ENCODE data around the gene TDRD15. TPM values are rescaled to one million over a fixed set of nuclear protein-coding genes. Genes with fewer than 3 reads are reported as not detected.
"Not testable (repeated sequence)": the region's sequence is repeated elsewhere in the genome, so short reads cannot be mapped to it uniquely, and the experiment has no call there.

Gene TDRD15
- total RNA-seq, 2 donors from 2014 or later = 0.14 to 0.42 TPM

DNA sequence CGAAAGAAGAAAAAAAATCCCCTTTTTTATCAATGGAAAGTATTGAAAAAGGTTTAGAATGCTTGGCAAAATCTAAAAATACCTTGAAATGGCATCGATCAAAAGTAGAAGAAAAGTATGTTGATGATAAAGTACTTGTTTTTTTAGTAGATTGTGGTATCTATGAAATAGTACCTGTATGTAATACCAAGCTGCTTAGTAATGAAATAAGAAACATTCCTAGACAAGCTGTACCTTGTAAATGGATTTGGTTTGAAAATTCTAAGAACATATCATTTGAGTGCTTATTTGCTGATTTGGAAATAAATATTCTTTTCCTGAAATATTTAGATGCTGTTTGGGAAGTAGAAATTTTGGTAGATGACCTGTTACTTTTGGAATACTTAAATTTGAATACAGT lies 18.4 kb downstream of the TDRD15 start:
- DNase-seq (ENCODE audit: low spot score) (no peak), ATAC-seq (ENCODE audit: insufficient number of reproducible peaks, low FRiP score, low read depth) (no peak)
- Histone ChIP-seq H3K4me3 (no peak overlapping the region), H3K27me3 (replicated peaks; ENCODE audit: insufficient read depth) (no peaks in the 10 kb centered on the region), H3K9me3 (no peaks in the 10 kb centered on the region), H3K4me1 (ENCODE audit: control insufficient read depth in 1 of 2, low read depth in 2 of 2) (no peaks in the 10 kb centered on the region), H3K36me3 (no peaks in the 10 kb centered on the region), H3K27ac (no peak overlapping the region)
- TF ChIP-seq, protein P1, sequence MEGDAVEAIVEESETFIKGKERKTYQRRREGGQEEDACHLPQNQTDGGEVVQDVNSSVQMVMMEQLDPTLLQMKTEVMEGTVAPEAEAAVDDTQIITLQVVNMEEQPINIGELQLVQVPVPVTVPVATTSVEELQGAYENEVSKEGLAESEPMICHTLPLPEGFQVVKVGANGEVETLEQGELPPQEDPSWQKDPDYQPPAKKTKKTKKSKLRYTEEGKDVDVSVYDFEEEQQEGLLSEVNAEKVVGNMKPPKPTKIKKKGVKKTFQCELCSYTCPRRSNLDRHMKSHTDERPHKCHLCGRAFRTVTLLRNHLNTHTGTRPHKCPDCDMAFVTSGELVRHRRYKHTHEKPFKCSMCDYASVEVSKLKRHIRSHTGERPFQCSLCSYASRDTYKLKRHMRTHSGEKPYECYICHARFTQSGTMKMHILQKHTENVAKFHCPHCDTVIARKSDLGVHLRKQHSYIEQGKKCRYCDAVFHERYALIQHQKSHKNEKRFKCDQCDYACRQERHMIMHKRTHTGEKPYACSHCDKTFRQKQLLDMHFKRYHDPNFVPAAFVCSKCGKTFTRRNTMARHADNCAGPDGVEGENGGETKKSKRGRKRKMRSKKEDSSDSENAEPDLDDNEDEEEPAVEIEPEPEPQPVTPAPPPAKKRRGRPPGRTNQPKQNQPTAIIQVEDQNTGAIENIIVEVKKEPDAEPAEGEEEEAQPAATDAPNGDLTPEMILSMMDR (IDR thresholded peaks at IDR 0.05) = no peak

DNA sequence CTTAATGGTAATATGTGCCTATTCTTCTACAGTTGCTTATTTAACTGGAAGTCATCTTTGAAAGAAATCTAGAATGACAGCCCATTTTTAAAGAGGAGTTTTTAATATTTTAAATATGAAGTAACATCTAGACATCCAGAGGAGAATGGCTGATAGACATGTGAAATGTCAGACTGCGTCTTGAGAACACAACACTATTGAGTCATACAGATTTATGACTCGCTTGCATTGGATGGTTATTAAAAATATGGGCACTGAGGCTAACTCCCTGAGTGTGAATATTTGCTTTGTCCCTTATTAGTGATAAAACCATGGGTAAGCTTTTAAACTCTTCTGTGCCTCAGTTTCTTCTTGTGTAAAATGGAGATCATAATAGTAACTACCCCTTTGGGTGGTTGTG lies 22.9 kb downstream of the TDRD15 start:
- no peaks in the 10 kb centered on the region for H3K4me1 ChIP-seq (ENCODE audit: control insufficient read depth in 1 of 2, low read depth in 2 of 2)
- H3K9me3 ChIP-seq = no peaks in the 10 kb centered on the region
- H3K27me3 ChIP-seq (replicated peaks; ENCODE audit: insufficient read depth) = no peaks in the 10 kb centered on the region
- H3K27ac ChIP-seq = no peak overlapping the region
- DNase-seq (ENCODE audit: low spot score) (no peak), ATAC-seq (ENCODE audit: insufficient number of reproducible peaks, low FRiP score, low read depth) (no peak)
- H3K4me3 ChIP-seq = no peak overlapping the region
- no peaks in the 10 kb centered on the region for H3K36me3 ChIP-seq
- TF ChIP-seq, protein P1 (IDR thresholded peaks at IDR 0.05) = no peak

DNA sequence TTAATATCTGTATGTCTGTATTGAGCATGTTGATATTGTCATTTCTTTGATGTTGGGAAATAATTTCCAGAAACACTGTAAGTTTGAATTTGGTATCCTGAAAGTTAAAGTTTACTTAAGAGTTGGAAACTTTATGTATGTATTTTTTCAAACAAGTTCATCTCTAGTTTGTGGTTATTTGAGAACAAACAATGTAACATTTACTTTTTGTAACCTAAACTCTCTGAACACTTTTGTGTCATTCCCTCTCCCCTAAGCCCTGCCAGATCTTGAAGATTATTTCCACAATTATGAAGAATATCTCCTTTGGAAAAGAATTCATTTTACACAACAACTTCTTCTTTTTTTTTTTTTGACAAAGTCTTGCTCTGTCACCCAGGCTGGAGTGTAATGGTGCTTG lies 24.9 kb downstream of the TDRD15 start:
- Histone ChIP-seq H3K27ac (no peak overlapping the region), H3K4me1 (ENCODE audit: control insufficient read depth in 1 of 2, low read depth in 2 of 2) (no peaks in the 10 kb centered on the region), H3K36me3 (no peaks in the 10 kb centered on the region), H3K9me3 (no peaks in the 10 kb centered on the region), H3K27me3 (replicated peaks; ENCODE audit: insufficient read depth) (no peaks in the 10 kb centered on the region), H3K4me3 (no peak overlapping the region)
- DNase-seq (ENCODE audit: low spot score) = no peak
- ATAC-seq (ENCODE audit: insufficient number of reproducible peaks, low FRiP score, low read depth) = no peak
- TF ChIP-seq, protein P1 (IDR thresholded peaks at IDR 0.05) = no peak

DNA sequence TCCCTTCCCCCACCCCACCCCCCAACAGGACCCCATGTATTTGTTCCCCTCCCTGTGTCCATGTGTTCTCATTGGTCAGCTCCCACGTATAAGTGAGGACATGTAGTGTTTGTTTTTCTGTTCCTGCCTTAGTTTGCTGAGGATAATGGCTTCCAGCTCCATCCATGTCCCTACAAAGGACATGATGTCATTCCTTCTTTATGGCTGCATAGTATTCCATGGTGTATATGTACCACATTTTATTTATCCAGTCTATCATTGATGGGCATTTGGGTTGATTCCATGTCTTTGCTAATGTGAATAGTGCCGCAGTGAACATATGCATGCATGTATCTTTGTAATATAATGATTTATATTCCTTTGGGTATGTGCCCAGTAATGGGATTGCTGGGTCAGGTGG lies 27.5 kb downstream of the TDRD15 start:
- H3K27me3 ChIP-seq (replicated peaks; ENCODE audit: insufficient read depth); H3K4me1 ChIP-seq (ENCODE audit: control insufficient read depth in 1 of 2, low read depth in 2 of 2); H3K9me3 ChIP-seq; H3K27ac ChIP-seq; ATAC-seq (ENCODE audit: insufficient number of reproducible peaks, low FRiP score, low read depth); DNase-seq (ENCODE audit: low spot score); H3K36me3 ChIP-seq; H3K4me3 ChIP-seq: not testable (repeated sequence)

DNA sequence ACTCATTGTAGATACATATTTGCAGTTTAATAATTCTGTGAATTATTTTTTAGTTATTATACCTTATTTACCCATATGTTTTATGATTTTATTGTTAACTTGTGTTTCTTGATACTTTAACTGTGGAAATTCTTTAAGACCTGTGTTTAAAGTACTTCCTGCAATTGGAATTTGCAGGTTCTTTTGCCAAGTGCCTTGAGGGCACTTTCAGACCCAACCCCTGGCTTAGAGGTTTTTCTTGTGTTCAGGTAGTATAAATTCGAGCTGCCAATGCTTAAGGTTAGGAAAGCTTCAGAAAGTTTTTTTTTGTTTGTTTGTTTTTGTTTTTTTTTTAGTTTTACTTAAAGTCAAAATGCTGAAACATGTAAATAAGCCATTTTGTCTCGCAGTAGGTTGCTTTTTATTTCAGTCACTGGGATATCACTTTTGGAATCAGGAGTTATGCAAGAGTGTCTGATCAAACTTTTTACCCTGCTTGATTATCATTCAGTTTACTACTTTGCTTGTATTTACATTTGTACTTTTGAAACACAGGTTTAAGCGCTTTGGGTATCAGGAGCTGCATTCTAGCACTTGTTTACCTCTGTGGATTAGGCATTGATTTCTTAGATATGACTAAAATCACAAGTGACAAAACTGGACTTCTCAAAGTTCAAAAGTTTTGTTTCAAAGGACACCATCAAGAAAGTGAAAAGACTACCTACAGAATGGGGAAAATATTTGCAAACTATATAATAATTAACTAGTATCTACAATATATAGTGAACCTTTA lies 31.8 kb downstream of the TDRD15 start:
- H3K27ac ChIP-seq = no peak overlapping the region
- no peaks in the 10 kb centered on the region for H3K36me3 ChIP-seq
- no peak overlapping the region for H3K4me3 ChIP-seq
- TF ChIP-seq, protein P1 (IDR thresholded peaks at IDR 0.05) = no peak
- H3K27me3 ChIP-seq (replicated peaks; ENCODE audit: insufficient read depth) = no peaks in the 10 kb centered on the region
- ATAC-seq (ENCODE audit: insufficient number of reproducible peaks, low FRiP score, low read depth) (no peak), DNase-seq (ENCODE audit: low spot score) (no peak)
- H3K4me1 ChIP-seq (ENCODE audit: control insufficient read depth in 1 of 2, low read depth in 2 of 2) = no peaks in the 10 kb centered on the region
- no peaks in the 10 kb centered on the region for H3K9me3 ChIP-seq

DNA sequence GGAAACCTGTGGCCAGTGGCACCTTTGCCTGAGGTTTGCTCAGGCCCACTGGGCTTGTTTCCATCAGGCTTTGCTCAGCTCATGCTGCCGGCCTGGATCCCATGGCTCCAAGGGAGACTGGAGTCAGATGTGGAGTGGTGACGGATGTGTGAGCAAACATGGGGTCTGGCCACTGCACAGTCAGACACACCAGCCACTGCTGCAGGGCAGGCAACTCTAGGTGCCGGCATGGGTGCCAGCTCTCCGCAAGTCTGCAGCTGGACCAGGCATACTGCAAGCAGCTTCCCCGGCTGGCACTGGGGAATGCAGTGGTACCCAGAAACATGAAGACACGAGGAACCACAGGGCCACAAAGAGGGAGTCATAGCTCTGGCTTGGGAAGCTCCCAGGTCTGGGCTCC lies 37.4 kb downstream of the TDRD15 start:
- Histone ChIP-seq H3K9me3 (no peaks in the 10 kb centered on the region), H3K4me3 (no peak overlapping the region), H3K36me3 (no peaks in the 10 kb centered on the region), H3K27me3 (replicated peaks; ENCODE audit: insufficient read depth) (no peaks in the 10 kb centered on the region), H3K4me1 (ENCODE audit: control insufficient read depth in 1 of 2, low read depth in 2 of 2) (no peaks in the 10 kb centered on the region), H3K27ac (no peak overlapping the region)
- TF ChIP-seq, protein P1 (IDR thresholded peaks at IDR 0.05) = no peak
- ATAC-seq (ENCODE audit: insufficient number of reproducible peaks, low FRiP score, low read depth) (no peak), DNase-seq (ENCODE audit: low spot score) (no peak)
